ENCODE results near the gene PRRG4.
A peak's percentile ranks its signal among the peaks of the same experiment; 100 is the strongest.
"Not testable (repeated sequence)": the region's sequence is repeated elsewhere in the genome, so short reads cannot be mapped to it uniquely, and the experiment has no call there.

Gene PRRG4

GRCh38 chr11:32831221-32831620 lies 1.5 kb downstream of the PRRG4 start:
- no peak for DNase-seq

- no peak for DNase-seq
Observed at GRCh38 chr11:32833921-32834320, 4.2 kb downstream of the PRRG4 start.

GRCh38 chr11:32836946-32837345 lies 7.2 kb downstream of the PRRG4 start:
- DNase-seq = no peak

GRCh38 chr11:32838505-32839274 lies 9.0 kb downstream of the PRRG4 start:
- DNase-seq = no peak

- no peak for DNase-seq
Observed at GRCh38 chr11:32839308-32839707, 9.6 kb downstream of the PRRG4 start.

GRCh38 chr11:32840587-32840986 lies 10.9 kb downstream of the PRRG4 start:
- no peak for DNase-seq

GRCh38 chr11:32843544-32843943 lies 13.8 kb downstream of the PRRG4 start:
- DNase-seq = no peak

GRCh38 chr11:32847511-32847910 lies 17.8 kb downstream of the PRRG4 start:
- no peak for DNase-seq

GRCh38 chr11:32849761-32850160 lies 20.0 kb downstream of the PRRG4 start:
- no peak for DNase-seq

GRCh38 chr11:32851251-32851650 lies 21.5 kb downstream of the PRRG4 start:
- DNase-seq = no peak

- no peak for DNase-seq
Observed at GRCh38 chr11:32852207-32852606, 22.5 kb downstream of the PRRG4 start.

GRCh38 chr11:32855601-32856000 lies 25.9 kb downstream of the PRRG4 start:
- DNase-seq = no peak

GRCh38 chr11:32858731-32859130 lies 29.0 kb downstream of the PRRG4 start:
- no peak for DNase-seq

- no peak for DNase-seq
Observed at GRCh38 chr11:32861850-32862577, 32.3 kb downstream of the PRRG4 start.

- no peak for DNase-seq
Observed at GRCh38 chr11:32864555-32864954, 34.8 kb downstream of the PRRG4 start.

GRCh38 chr11:32868752-32869151 lies 39.0 kb downstream of the PRRG4 start:
- DNase-seq = not testable (repeated sequence)

GRCh38 chr11:32870676-32871075 lies 40.9 kb downstream of the PRRG4 start:
- peak; percentile 41 for DNase-seq

- no peak for DNase-seq
Observed at GRCh38 chr11:32874132-32874531, 44.4 kb downstream of the PRRG4 start.

- no peak for DNase-seq
Observed at GRCh38 chr11:32881286-32881685, 51.6 kb downstream of the PRRG4 start.

GRCh38 chr11:32883421-32883820 lies 53.7 kb downstream of the PRRG4 start:
- DNase-seq = no peak

- DNase-seq = no peak
Observed at GRCh38 chr11:32884023-32884422, 54.3 kb downstream of the PRRG4 start.

- no peak for DNase-seq
Observed at GRCh38 chr11:32884770-32885384, 55.1 kb downstream of the PRRG4 start.

- DNase-seq = no peak
Observed at GRCh38 chr11:32885556-32885955, 55.8 kb downstream of the PRRG4 start.

- DNase-seq = no peak
Observed at GRCh38 chr11:32886180-32886579, 56.5 kb downstream of the PRRG4 start.

Measured in 8988T (cell line).